IMR-90 (cell line): ENCODE measurements around the gene SNRNP70. TPM values are rescaled to one million over a fixed set of nuclear protein-coding genes. Genes with fewer than 3 reads are reported as not detected.

Source experiments
- ATAC-seq: fragments of 200-7000 bp; cut with Tn5 transposase; 2 replicates; pipeline ENCODE4 v1.9.1; 2020; ENCODE audit warnings: low read depth, mild to moderate bottlenecking, moderate library complexity
- BruUV-seq: library from RNA; stranded (reverse); fragments of 400-500 nt; replicated peaks from 2 replicates; lab custom pipeline; 2021; lab: Mats Ljungman, UMichigan
- CTCF ChIA-PET: fragments of 300-600 bp; formaldehyde crosslinking; extraction: SDS; loops from one replicate; lab custom pipeline; 2021; ENCODE audit warnings: antibody characterized with exemption; lab: Yijun Ruan, JAX
- POLR2A ChIA-PET: fragments of 300-600 bp; sonication (Branson Sonifier 250); formaldehyde crosslinking; loops from one replicate; lab custom pipeline; 2022; ENCODE audit warnings: antibody characterized with exemption; ENCODE audit not compliant: unreplicated experiment; lab: Charles Lee
- DNase-seq: peaks from one replicate; pipeline ENCODE4 v3.0.0; 2013
- H2AFZ ChIP-seq: replicated peaks from 2 replicates; pipeline ENCODE3; 2013; ENCODE audit warnings: low read length, mild to moderate bottlenecking; ENCODE audit not compliant: poor library complexity
- H2AK5ac ChIP-seq: 2 replicates; pipeline ENCODE4 v1.6.1; 2013; ENCODE audit warnings: low read depth, low read length, inconsistent platforms
- H2AK9ac ChIP-seq: replicated peaks from 2 replicates; pipeline ENCODE3; 2013; ENCODE audit warnings: mild to moderate bottlenecking, low read depth, low read length, moderate library complexity; ENCODE audit not compliant: poor library complexity
- H2BK120ac ChIP-seq: 2 replicates; pipeline ENCODE4 v1.6.1; 2013; ENCODE audit warnings: low read depth, low read length, inconsistent platforms
- H2BK15ac ChIP-seq: 3 replicates; pipeline ENCODE4 v1.6.1; 2013; ENCODE audit warnings: low read depth, low read length, inconsistent platforms
- H2BK20ac ChIP-seq: 2 replicates; pipeline ENCODE4 v1.6.1; 2013; ENCODE audit warnings: low read depth, mild to moderate bottlenecking, inconsistent platforms, low read length, moderate library complexity
- H2BK5ac ChIP-seq: 2 replicates; pipeline ENCODE4 v1.6.1; 2013; ENCODE audit warnings: mild to moderate bottlenecking, low read depth, low read length, inconsistent platforms; ENCODE audit not compliant: poor library complexity, severe bottlenecking
- H3K14ac ChIP-seq: replicated peaks from 2 replicates; pipeline ENCODE4 v1.6.1; 2013; ENCODE audit warnings: low read depth, low read length, inconsistent platforms
- H3K18ac ChIP-seq: 2 replicates; pipeline ENCODE4 v1.6.1; 2013; ENCODE audit warnings: low read depth, low read length, control low read depth
- H3K23ac ChIP-seq: 2 replicates; pipeline ENCODE4 v1.6.1; 2013; ENCODE audit warnings: low read depth, low read length, inconsistent platforms
- H3K27ac ChIP-seq: 2 replicates; pipeline ENCODE4 v1.5.1; 2013; ENCODE audit warnings: mild to moderate bottlenecking, control low read depth, low read length; ENCODE audit not compliant: insufficient read depth
- H3K27me3 ChIP-seq: 2 replicates; pipeline ENCODE4 v1.6.1; 2013; ENCODE audit warnings: low read length; ENCODE audit not compliant: control insufficient read depth, insufficient read depth
- H3K36me3 ChIP-seq: 2 replicates; pipeline ENCODE4 v1.6.1; 2013; ENCODE audit warnings: low read length, mixed read lengths; ENCODE audit not compliant: control insufficient read depth, insufficient read depth
- H3K4ac ChIP-seq: 2 replicates; pipeline ENCODE4 v1.6.1; 2013; ENCODE audit warnings: low read depth, low read length, inconsistent platforms
- H3K4me1 ChIP-seq: 2 replicates; pipeline ENCODE4 v1.6.1; 2013; ENCODE audit warnings: low read length, mixed read lengths; ENCODE audit not compliant: control insufficient read depth, insufficient read depth
- H3K4me2 ChIP-seq: 2 replicates; pipeline ENCODE4 v1.6.1; 2013; ENCODE audit warnings: low read depth, mild to moderate bottlenecking, control low read depth, low read length, moderate library complexity
- H3K4me3 ChIP-seq: 2 replicates; pipeline ENCODE4 v1.5.1; 2013; ENCODE audit warnings: low read depth, mild to moderate bottlenecking, control low read depth, low read length, moderate library complexity; ENCODE audit not compliant: insufficient read depth
- H3K56ac ChIP-seq: 2 replicates; pipeline ENCODE4 v1.6.1; 2013; ENCODE audit warnings: low read length, inconsistent platforms; ENCODE audit not compliant: insufficient read depth; ENCODE audit errors: extremely low read depth
- H3K79me1 ChIP-seq, 2 experiments: 2 replicates each; pipeline ENCODE4 v1.6.1; 2013; ENCODE audit warnings: low read length in 2 of 2, inconsistent platforms in 1 of 2, low read depth in 1 of 2
- H3K9ac ChIP-seq: 2 replicates; pipeline ENCODE4 v1.6.1; 2013; ENCODE audit warnings: low read depth, low read length, control low read depth
- H3K9me1 ChIP-seq: 2 replicates; pipeline ENCODE4 v1.6.1; 2013; ENCODE audit warnings: low read length, inconsistent platforms; ENCODE audit not compliant: insufficient read depth
- H3K9me3 ChIP-seq: 2 replicates; pipeline ENCODE4 v1.6.1; 2013; ENCODE audit warnings: low read length; ENCODE audit not compliant: control insufficient read depth, insufficient read depth
- H4K20me1 ChIP-seq: 2 replicates; pipeline ENCODE4 v1.6.1; 2013; ENCODE audit warnings: low read length, inconsistent platforms; ENCODE audit not compliant: insufficient read depth
- H4K5ac ChIP-seq: 2 replicates; pipeline ENCODE4 v1.6.1; 2013; ENCODE audit warnings: mild to moderate bottlenecking, low read depth, low read length, control low read depth
- H4K8ac ChIP-seq, 2 experiments: 2 replicates each; pipeline ENCODE4 v1.6.1; 2013; ENCODE audit warnings: low read depth in 2 of 2, low read length in 2 of 2, control low read depth in 1 of 2, inconsistent platforms in 1 of 2
- H4K91ac ChIP-seq: 2 replicates; pipeline ENCODE4 v1.6.1; 2013; ENCODE audit warnings: low read depth, low read length, inconsistent platforms; ENCODE audit not compliant: insufficient read depth
- BHLHE40 ChIP-seq: fragments of 150-350 bp; IDR thresholded peaks from 2 replicates; pipeline ENCODE4 v1.6.1; 2016; ENCODE audit warnings: mild to moderate bottlenecking, low read depth, low read length
- CHD1 ChIP-seq: IDR thresholded peaks from 2 replicates; pipeline ENCODE4 v1.6.1; 2012; ENCODE audit warnings: low read depth, low read length, improper control_type of control experiment
- CTCF ChIP-seq: conservative IDR thresholded peaks from 2 replicates; pipeline ENCODE4 v1.5.1; 2012; ENCODE audit warnings: mild to moderate bottlenecking, low read depth, low read length, improper control_type of control experiment
- ELK1 ChIP-seq: fragments of 150-350 bp; IDR thresholded peaks from 2 replicates; pipeline ENCODE4 v1.6.1; 2016; ENCODE audit warnings: low read depth, mild to moderate bottlenecking, low read length, moderate library complexity, borderline replicate concordance
- FOS ChIP-seq: fragments of 150-350 bp; IDR thresholded peaks from 2 replicates; pipeline ENCODE4 v1.6.1; 2016; ENCODE audit warnings: low read depth, low read length
- MAFK ChIP-seq: IDR thresholded peaks from 2 replicates; pipeline ENCODE4 v1.6.1; 2012; ENCODE audit warnings: low read depth, low read length, improper control_type of control experiment
- MAZ ChIP-seq: IDR thresholded peaks from 2 replicates; pipeline ENCODE4 v1.6.1; 2012; ENCODE audit warnings: low read depth, mild to moderate bottlenecking, low read length, improper control_type of control experiment, moderate library complexity, borderline replicate concordance
- MXI1 ChIP-seq: IDR thresholded peaks from 2 replicates; pipeline ENCODE4 v1.6.1; 2012; ENCODE audit warnings: low read depth, mild to moderate bottlenecking, low read length, moderate library complexity, borderline replicate concordance
- NFE2L2 ChIP-seq: fragments of 150-350 bp; IDR thresholded peaks from 2 replicates; pipeline ENCODE4 v1.6.1; 2016; ENCODE audit warnings: low read depth, mild to moderate bottlenecking, low read length
- POLR2A ChIP-seq: IDR thresholded peaks from 2 replicates; pipeline ENCODE4 v1.6.1; 2012; ENCODE audit warnings: mild to moderate bottlenecking, low read depth, low read length
- RAD21 ChIP-seq: IDR thresholded peaks from 2 replicates; pipeline ENCODE4 v1.6.1; 2012; ENCODE audit warnings: low read length, improper control_type of control experiment
- RCOR1 ChIP-seq: IDR thresholded peaks from 2 replicates; pipeline ENCODE4 v1.6.1; 2012; ENCODE audit warnings: mild to moderate bottlenecking, low read length, improper control_type of control experiment; ENCODE audit not compliant: insufficient replicate concordance
- SMC3 ChIP-seq: fragments of 150-350 bp; IDR thresholded peaks from 2 replicates; pipeline ENCODE4 v1.6.1; 2016; ENCODE audit warnings: low read depth, mild to moderate bottlenecking, antibody characterized with exemption, low read length, moderate library complexity
- USF2 ChIP-seq: fragments of 150-350 bp; IDR thresholded peaks from 2 replicates; pipeline ENCODE4 v1.6.1; 2017; ENCODE audit warnings: mild to moderate bottlenecking, antibody characterized with exemption, low read length, low read depth
- WGBS, 2 experiments: methylation state at CpG; one replicate each; pipeline versions ENCODE4 v1.1.5 to v1.1.7; 2013; ENCODE audit warnings: missing lambda C conversion rate in 2 of 2; ENCODE audit not compliant: insufficient read length in 1 of 2; ENCODE audit errors: extremely low coverage in 2 of 2; 5-methylcytosine and 5-hydroxymethylcytosine counted together
- dilution Hi-C: fragments of 300-500 bp; cut with HindIII; formaldehyde crosslinking; loops from one replicate; pipeline ENCODE4 v1.14.3; 2018; ENCODE audit warnings: low sequenced_read_pairs; ENCODE audit not compliant: unreplicated experiment
- in situ Hi-C: fragments of 300-500 bp; cut with MboI; formaldehyde crosslinking; loops from 3 replicates; pipeline ENCODE4 v1.14.3; 2019; ENCODE audit warnings: low sequenced_read_pairs, inconsistent platforms, mixed read lengths
- intact Hi-C: fragments of 100-400 bp; cut with micrococcal nuclease; formaldehyde crosslinking; loops from 2 replicates; pipeline ENCODE4 v1.10.0; 2022
- polyA plus RNA-seq, 3 experiments: library from polyadenylated mRNA; depleted of rRNA; stranded (reverse); fragments of >200 nt; gene quantifications; 2 replicates each; pipeline ENCODE4 v1.2.3, GENCODE V29; 2012; ENCODE audit warnings: low replicate concordance in 1 of 3
- total RNA-seq: library from RNA; depleted of rRNA; stranded (reverse); fragments of >200 nt; gene quantifications from 2 replicates; pipeline ENCODE4 v1.2.3, GENCODE V29; 2012

Gene SNRNP70
- total and polyA plus RNA-seq, 2 of the 4 experiments (the other 2 are of a cell fraction): 72.8 to 200 TPM

- H3K14ac ChIP-seq: no peak overlapping the region
- no peak overlapping the region for H2BK20ac ChIP-seq
- no peaks in the 10 kb centered on the region for H3K9me1 ChIP-seq
- H3K23ac ChIP-seq: no peak overlapping the region
- peaks cover 49 to 68% of the 10 kb centered on the region in 2 experiments for H3K79me1 ChIP-seq
- ATAC-seq (no peak), DNase-seq (no peak)
- no peak overlapping the region for H3K4me3 ChIP-seq
- H2BK5ac ChIP-seq: no peak overlapping the region
- no peak overlapping the region for H3K9ac ChIP-seq
- no peaks in the 10 kb centered on the region for H3K4me1 ChIP-seq
- H3K4me2 ChIP-seq: no peak overlapping the region
- intact Hi-C loops: no loop called here
- TF ChIP-seq ELK1: no peak
- TF ChIP-seq MAZ: no peak
- TF ChIP-seq RCOR1: no peak
- TF ChIP-seq MAFK: no peak
- no peak for TF ChIP-seq NFE2L2
- TF ChIP-seq SMC3: no peak
- TF ChIP-seq RAD21: no peak
- no peak for TF ChIP-seq BHLHE40
- no peak for TF ChIP-seq MXI1
- no peak for TF ChIP-seq POLR2A
- no peak for TF ChIP-seq USF2
- no peak for TF ChIP-seq FOS
- TF ChIP-seq CTCF: no peak
- TF ChIP-seq CHD1: no peak
- H2AK9ac ChIP-seq: no peak overlapping the region
- H4K5ac ChIP-seq: no peak overlapping the region
- no peak overlapping the region for H3K4ac ChIP-seq
- no peaks in the 10 kb centered on the region for H3K27me3 ChIP-seq
- no peak overlapping the region; a peak in 1 of 4 replicates for H4K8ac ChIP-seq
- in situ Hi-C loops: loop anchor here (5.0 kb wide), 1 partner anchor 108 kb away; no protein-coding TSS in a partner anchor
- ChIA-PET CTCF (no interaction called here), POLR2A (interaction anchor here (0.5 kb wide), 1 partner anchor 8 kb away, joined by 5 read pairs; no protein-coding TSS in a partner anchor)
- H2AFZ ChIP-seq: no peak overlapping the region
- H2AK5ac ChIP-seq: no peak overlapping the region
- no peak overlapping the region for H3K27ac ChIP-seq
- no peak overlapping the region for H4K91ac ChIP-seq
- no peak overlapping the region for H3K56ac ChIP-seq
- no peak overlapping the region for H3K18ac ChIP-seq
- no TSS peak for BruUV-seq
- H3K9me3 ChIP-seq: no peaks in the 10 kb centered on the region
- WGBS, 2 experiments: 82% methylated on average over 12 of the region's 23 CpGs; no CpG with 5 or more reads in 1 of the 2 experiments
- no peak overlapping the region for H2BK120ac ChIP-seq
- dilution Hi-C loops: no loop called here
- H3K36me3 ChIP-seq: peaks cover 76% of the 10 kb centered on the region
- H2BK15ac ChIP-seq: no peak overlapping the region
- H4K20me1 ChIP-seq: peaks cover 80% of the 10 kb centered on the region
These were observed 9.5 kb downstream of the SNRNP70 start for GRCh38 chr19:49094505-49095482.
